Effector memory CD4-positive, alpha-beta T cell (primary cell): Measurements from ENCODE around the gene RANBP3.

Experiments used
- DNase-seq, 3 donors: peaks; one replicate each; pipeline ENCODE4 v3.0.0-alpha.2; 2020
- H3K27ac ChIP-seq: 2 replicates; pipeline ENCODE4 v1.7.0; 2013; ENCODE audit warnings: mild to moderate bottlenecking, low read length, moderate library complexity; ENCODE audit not compliant: insufficient read depth, poor library complexity, severe bottlenecking
- H3K27me3 ChIP-seq: replicated peaks from 2 replicates; pipeline ENCODE4 v1.7.0; 2013; ENCODE audit warnings: mild to moderate bottlenecking, low read length; ENCODE audit not compliant: insufficient read depth, control insufficient read depth, poor library complexity, severe bottlenecking
- H3K36me3 ChIP-seq: 2 replicates; pipeline ENCODE4 v1.7.0; 2013; ENCODE audit warnings: mild to moderate bottlenecking, low read length, moderate library complexity; ENCODE audit not compliant: control insufficient read depth, insufficient read depth
- H3K4me1 ChIP-seq: 2 replicates; pipeline ENCODE4 v1.7.0; 2013; ENCODE audit warnings: low read length, mild to moderate bottlenecking; ENCODE audit not compliant: control insufficient read depth, insufficient read depth, poor library complexity, severe bottlenecking
- H3K4me3 ChIP-seq: 2 replicates; pipeline ENCODE4 v1.7.0; 2013; ENCODE audit warnings: low read length, low read depth, mild to moderate bottlenecking; ENCODE audit not compliant: insufficient read depth, poor library complexity, severe bottlenecking
- H3K9me3 ChIP-seq: 2 replicates; pipeline ENCODE4 v1.7.0; 2013; ENCODE audit warnings: mild to moderate bottlenecking, low read length, moderate library complexity; ENCODE audit not compliant: control insufficient read depth

Gene RANBP3

GRCh38 chr19:5917431-5918107, 60.4 kb downstream of the RANBP3 start:
- H3K27ac ChIP-seq: no peak overlapping the region
- no peak overlapping the region for H3K4me3 ChIP-seq
- H3K4me1 ChIP-seq: no peaks in the 10 kb centered on the region
- no peaks in the 10 kb centered on the region for H3K9me3 ChIP-seq
- H3K36me3 ChIP-seq: peaks cover 75% of the 10 kb centered on the region
- no peak for DNase-seq
- H3K27me3 ChIP-seq: no peaks in the 10 kb centered on the region

- peaks cover 62% of the 10 kb centered on the region for H3K36me3 ChIP-seq
- no peak overlapping the region for H3K4me3 ChIP-seq
Measured at GRCh38 chr19:5916181-5916708, 61.7 kb downstream of the RANBP3 start.

DNA sequence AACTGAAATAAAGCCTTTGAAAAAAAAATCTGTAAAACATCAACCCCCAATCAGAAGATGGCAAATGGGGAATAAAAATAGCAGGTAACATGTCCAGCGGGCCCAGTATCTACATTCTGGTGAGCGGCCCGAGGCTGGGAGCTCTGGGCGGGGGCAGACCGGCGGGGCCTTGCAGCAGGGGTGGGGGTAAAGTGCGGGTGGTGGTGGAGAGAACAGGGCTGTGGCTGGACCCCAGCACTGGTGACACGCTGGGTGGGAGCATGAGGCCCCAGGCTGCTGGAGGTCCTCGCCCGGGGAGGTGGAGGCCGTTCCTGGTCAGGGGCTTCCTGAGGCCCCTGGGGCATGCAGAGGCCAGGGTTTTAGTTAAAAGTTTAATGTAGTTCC, 62.2 kb downstream of the RANBP3 start:
- H3K27me3 ChIP-seq: no peaks in the 10 kb centered on the region
- H3K36me3 ChIP-seq: peaks cover 57% of the 10 kb centered on the region
- no peak overlapping the region for H3K4me3 ChIP-seq
- H3K27ac ChIP-seq: no peak overlapping the region
- no peak for DNase-seq
- H3K9me3 ChIP-seq: no peaks in the 10 kb centered on the region
- H3K4me1 ChIP-seq: no peaks in the 10 kb centered on the region

More at GRCh38 chr19:5916181-5916708, 61.7 kb downstream of the RANBP3 start:
- Histone ChIP-seq H3K9me3 (no peaks in the 10 kb centered on the region), H3K27me3 (no peaks in the 10 kb centered on the region), H3K27ac (no peak overlapping the region), H3K4me1 (no peaks in the 10 kb centered on the region)
- DNase-seq: no peak

- no peaks in the 10 kb centered on the region for H3K27me3 ChIP-seq
- peaks cover 53% of the 10 kb centered on the region for H3K36me3 ChIP-seq
- H3K27ac ChIP-seq: no peak overlapping the region
- no peaks in the 10 kb centered on the region for H3K9me3 ChIP-seq
- H3K4me3 ChIP-seq: no peak overlapping the region
- H3K4me1 ChIP-seq: no peaks in the 10 kb centered on the region
- DNase-seq: no peak
Measured at GRCh38 chr19:5914946-5915781, 62.8 kb downstream of the RANBP3 start.

- H3K27ac ChIP-seq: no peak overlapping the region
- no peaks in the 10 kb centered on the region for H3K9me3 ChIP-seq
- peaks cover 52% of the 10 kb centered on the region for H3K36me3 ChIP-seq
- no peaks in the 10 kb centered on the region for H3K4me1 ChIP-seq
- H3K4me3 ChIP-seq: no peak overlapping the region
- DNase-seq: no peak
- H3K27me3 ChIP-seq: no peaks in the 10 kb centered on the region
Measured at GRCh38 chr19:5914358-5914774, 63.6 kb downstream of the RANBP3 start.

DNA sequence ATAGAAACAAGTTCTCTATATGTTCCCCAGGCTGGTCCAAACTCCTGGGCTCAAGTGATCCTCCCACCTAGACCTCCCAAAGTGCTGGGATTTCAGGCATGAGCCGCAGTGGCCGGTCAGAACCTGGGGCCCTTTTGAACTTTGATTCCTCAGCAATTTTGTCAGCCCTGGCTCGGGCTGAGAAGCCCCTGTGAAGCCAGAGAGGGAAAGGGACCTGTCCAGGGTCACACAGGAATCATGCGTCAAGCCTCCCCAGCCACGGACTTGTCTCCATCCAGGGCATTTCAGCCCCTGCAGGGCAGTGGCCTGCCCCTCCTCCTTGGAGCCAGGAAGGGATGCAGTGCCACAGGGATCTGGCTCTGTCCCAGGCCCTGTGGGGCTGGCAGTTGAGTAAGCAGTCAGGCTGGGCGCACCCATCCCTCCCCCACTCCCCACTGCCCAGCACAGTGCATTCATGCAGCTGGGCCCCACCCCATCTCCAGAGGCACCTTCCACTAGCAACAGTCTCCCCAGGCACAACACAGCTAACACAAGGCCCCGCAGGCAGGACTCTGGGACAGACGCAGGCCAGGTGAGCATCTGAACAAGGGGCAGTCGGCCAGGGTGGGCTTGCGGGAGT, 64.1 kb downstream of the RANBP3 start, which contains the start of gene CAPS:
Gene CAPS, plus strand, starts transcription at position 516 of the 619 bp plus-strand sequence. CDS start 153 bp downstream, outside the sequence.
- H3K27me3 ChIP-seq: no peaks in the 10 kb centered on the region
- H3K9me3 ChIP-seq: no peaks in the 10 kb centered on the region
- H3K36me3 ChIP-seq: peaks cover 52% of the 10 kb centered on the region
- DNase-seq: no peak
- H3K4me1 ChIP-seq: no peaks in the 10 kb centered on the region
- no peak within 1 kb of the TSS for H3K4me3 ChIP-seq
- no peak within 1 kb of the TSS for H3K27ac ChIP-seq

DNA sequence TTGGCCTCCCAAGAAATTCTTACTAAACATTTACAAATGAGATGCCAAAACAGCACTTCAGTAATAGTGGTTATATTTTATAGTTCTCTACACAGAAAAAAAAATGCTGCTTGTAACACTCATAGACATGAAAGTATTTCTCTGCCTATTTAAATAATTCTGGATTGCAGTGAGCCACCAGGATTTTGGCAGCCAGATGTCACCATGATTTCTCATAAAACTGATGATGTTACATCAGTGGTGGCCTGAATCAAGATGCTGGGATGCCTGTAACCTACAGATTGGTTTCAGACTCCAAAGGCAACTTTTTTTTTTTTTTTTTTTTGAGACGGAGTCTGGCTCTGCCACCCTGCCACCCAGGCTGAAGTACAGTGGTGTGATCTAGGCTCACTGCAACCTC, 66.6 kb downstream of the RANBP3 start:
- Histone ChIP-seq H3K27me3 (no peaks in the 10 kb centered on the region), H3K27ac (no peak overlapping the region), H3K36me3 (peaks cover 30% of the 10 kb centered on the region), H3K4me3 (no peak overlapping the region), H3K4me1 (no peaks in the 10 kb centered on the region), H3K9me3 (no peaks in the 10 kb centered on the region)
- no peak for DNase-seq

DNA sequence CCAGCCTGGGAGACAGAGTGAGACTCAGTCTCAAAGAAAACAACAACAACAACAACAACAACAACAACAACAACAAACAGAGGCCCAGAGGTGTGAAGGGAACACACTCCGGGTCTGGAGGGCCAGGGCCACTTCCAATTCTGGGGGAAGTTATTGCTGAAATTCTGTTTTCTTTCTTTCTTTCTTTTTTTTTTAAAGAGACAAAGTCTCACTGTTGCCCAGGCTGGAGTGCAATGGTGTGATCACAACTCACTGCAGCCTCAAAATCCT, 67.4 kb downstream of the RANBP3 start:
- no peak overlapping the region for H3K4me3 ChIP-seq
- no peak for DNase-seq
- no peaks in the 10 kb centered on the region for H3K9me3 ChIP-seq
- peaks cover 22% of the 10 kb centered on the region for H3K36me3 ChIP-seq
- H3K4me1 ChIP-seq: peaks cover 4% of the 10 kb centered on the region
- H3K27ac ChIP-seq: no peak overlapping the region
- H3K27me3 ChIP-seq: no peaks in the 10 kb centered on the region

DNA sequence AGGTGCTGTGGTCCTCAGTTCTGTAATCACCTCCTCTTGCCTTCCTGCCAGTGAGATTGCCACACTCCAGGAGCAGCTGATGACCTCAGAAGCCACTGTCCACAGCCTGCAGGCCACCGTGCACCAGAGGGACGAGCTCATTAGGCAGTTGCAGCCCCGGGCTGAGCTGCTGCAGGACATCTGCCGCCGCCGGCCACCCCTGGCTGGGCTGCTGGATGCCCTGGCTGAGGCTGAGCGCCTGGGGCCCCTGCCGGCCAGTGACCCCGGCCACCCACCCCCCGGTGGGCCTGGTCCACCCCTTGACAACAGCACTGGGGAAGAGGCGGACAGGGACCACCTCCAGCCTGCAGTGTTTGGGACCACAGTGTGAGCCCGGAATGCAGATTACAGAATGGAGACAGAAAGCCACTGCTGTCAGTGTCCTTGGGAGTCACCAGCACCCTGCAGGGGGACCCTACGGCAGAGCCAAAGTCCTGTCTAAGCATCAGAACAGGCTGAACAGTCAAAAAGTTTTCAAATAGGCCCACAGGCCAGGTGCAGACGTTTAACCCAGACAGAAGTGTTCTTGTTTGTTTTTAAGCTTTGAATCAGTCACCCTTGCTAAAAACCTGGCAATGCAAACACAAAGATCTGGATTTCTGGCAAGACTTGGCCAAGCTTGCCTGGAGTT, 69.0 kb downstream of the RANBP3 start:
- DNase-seq: no peak
- Histone ChIP-seq H3K9me3 (no peaks in the 10 kb centered on the region), H3K36me3 (peaks cover 14% of the 10 kb centered on the region), H3K4me3 (no peak overlapping the region), H3K4me1 (peaks cover 6% of the 10 kb centered on the region), H3K27ac (no peak overlapping the region), H3K27me3 (no peaks in the 10 kb centered on the region)
